Esophagus squamous epithelium (tissue), 5 donors: ENCODE data around the gene P4HTM. TPM values are rescaled to one million over a fixed set of nuclear protein-coding genes. Genes with fewer than 3 reads are reported as not detected.

Source experiments
- DNase-seq: peaks from one replicate; lab custom pipeline; 2025; lab: John Stamatoyannopoulos, UW
- H3K27ac ChIP-seq, 4 donors: fragments of 200-600 bp; sonication (generic); one replicate each; pipeline ENCODE4 v1.5.1; 2016 to 2019; ENCODE audit warnings: mild to moderate bottlenecking in 1 of 4
- H3K27me3 ChIP-seq, 4 donors: fragments of 200-600 bp; sonication (generic); 1 replicate in 3 of 4; 2 replicates in 1 of 4; pipeline versions ENCODE4 v1.5.1 to v1.6.0; 2017 to 2021; ENCODE audit warnings: antibody characterized with exemption in 1 of 4
- H3K36me3 ChIP-seq, 3 donors: fragments of 200-600 bp; sonication (generic); one replicate each; pipeline ENCODE4 v1.5.1; 2016 to 2019
- H3K4me1 ChIP-seq, 3 donors: fragments of 200-600 bp; sonication (generic); one replicate each; pipeline ENCODE4 v1.5.1; 2017 to 2019
- H3K4me3 ChIP-seq, 4 donors: fragments of 200-600 bp; sonication (generic); 1 replicate in 3 of 4; 2 replicates in 1 of 4; pipeline ENCODE4 v1.5.1; 2016 to 2019; ENCODE audit warnings: mild to moderate bottlenecking in 2 of 4, moderate library complexity in 1 of 4
- H3K9me3 ChIP-seq, 3 donors: fragments of 200-600 bp; sonication (generic); one replicate each; pipeline ENCODE4 v1.5.1; 2016 to 2019
- CTCF ChIP-seq, 6 experiments: fragments of 450-650 bp in 4 of 6; fragments of 200-600 bp in 2 of 6; sonication (generic) in 2 of 6; IDR thresholded peaks; one replicate each; pipeline ENCODE4 v1.5.1; 2016 to 2019; ENCODE audit warnings: antibody characterized with exemption in 6 of 6, mild to moderate bottlenecking in 4 of 6, moderate library complexity in 4 of 6
- POLR2A ChIP-seq, 4 donors: fragments of 450-650 bp; IDR thresholded peaks; one replicate each; pipeline ENCODE4 v1.6.1; 2017; ENCODE audit warnings: antibody characterized with exemption in 4 of 4, mild to moderate bottlenecking in 4 of 4, moderate library complexity in 3 of 4
- WGBS, 2 donors: methylation state at CpG; one replicate each; pipeline ENCODE4 v1.1.5; 2018; 5-methylcytosine and 5-hydroxymethylcytosine counted together
- intact Hi-C: fragments of 100-400 bp; cut with DNase I; formaldehyde crosslinking; loops from one replicate; pipeline ENCODE4 v1.15.0; 2022
- total RNA-seq, 4 donors: library from RNA; depleted of rRNA; stranded (reverse); fragments of >200 nt; gene quantifications; one replicate each; pipeline ENCODE4 v1.1.0, GENCODE V29; 2016
- donor health status: DM: yes; HTN: yes; CAD: no.

P4HTM gene
- total RNA-seq, 4 donors from 2014 or later, result 5.7 to 28.1 (median 16.7) TPM

- WGBS, 2 donors, result 92% methylated on average over 6 of the region's 6 CpGs; no CpG with 5 or more reads in 1 of the 2 donors
- no peaks in the 10 kb centered on the region for H3K9me3 ChIP-seq
- no peak overlapping the region for H3K4me3 ChIP-seq
- H3K27me3 ChIP-seq, result no peaks in the 10 kb centered on the region
- H3K36me3 ChIP-seq, result peaks cover 14 to 100% (median 68%) of the 10 kb centered on the region in 3 donors
- H3K27ac ChIP-seq, result no peak overlapping the region
- peaks cover 0 to 8% (median 0%) of the 10 kb centered on the region in 3 donors for H3K4me1 ChIP-seq
- no peak for TF ChIP-seq CTCF (IDR thresholded peaks at IDR 0.05)
- TF ChIP-seq POLR2A (IDR thresholded peaks at IDR 0.05), result no peak
- no peak for DNase-seq
- intact Hi-C loops, result no loop called here
Measured at GRCh38 chr3:48970586-48970985, 19.5 kb upstream of the P4HTM start.

GRCh38 chr3:48974076-48974864 is 15.8 kb upstream of the P4HTM start:
- 81 to 90% methylated on average over 4 to 10 of the region's 10 CpGs for WGBS, 2 donors

GRCh38 chr3:48979451-48979850 is 10.6 kb upstream of the P4HTM start:
- TF ChIP-seq CTCF (IDR thresholded peaks at IDR 0.05) (no peak), POLR2A (IDR thresholded peaks at IDR 0.05) (no peak)
- Histone ChIP-seq H3K4me3 (no peak overlapping the region), H3K36me3 (peaks cover 29 to 100% (median 56%) of the 10 kb centered on the region in 3 donors), H3K4me1 (peaks cover 0 to 9% (median 0%) of the 10 kb centered on the region in 3 donors), H3K27ac (no peak overlapping the region), H3K27me3 (no peaks in the 10 kb centered on the region), H3K9me3 (no peaks in the 10 kb centered on the region)
- WGBS, 2 donors, result 93 to 100% methylated on average over 2 to 3 of the region's 3 CpGs
- no peak for DNase-seq
- intact Hi-C loops, result no loop called here

More at GRCh38 chr3:48974076-48974864, 15.8 kb upstream of the P4HTM start:
- H3K9me3 ChIP-seq, result no peaks in the 10 kb centered on the region
- TF ChIP-seq CTCF (IDR thresholded peaks at IDR 0.05), result no peak
- TF ChIP-seq POLR2A (IDR thresholded peaks at IDR 0.05), result no peak
- H3K27ac ChIP-seq, result no peak overlapping the region
- no peaks in the 10 kb centered on the region for H3K27me3 ChIP-seq
- H3K36me3 ChIP-seq, result peaks cover 16 to 100% (median 65%) of the 10 kb centered on the region in 3 donors
- peaks cover 0 to 17% (median 0%) of the 10 kb centered on the region in 3 donors for H3K4me1 ChIP-seq
- no peak overlapping the region for H3K4me3 ChIP-seq
- intact Hi-C loops, result no loop called here
- DNase-seq, result no peak

- H3K4me3 ChIP-seq, result no peak overlapping the region
- intact Hi-C loops, result no loop called here
- 82 to 89% methylated on average over 3 to 4 of the region's 4 CpGs for WGBS, 2 donors
- DNase-seq, result no peak
- H3K9me3 ChIP-seq, result no peaks in the 10 kb centered on the region
- peaks cover 0 to 9% (median 0%) of the 10 kb centered on the region in 3 donors for H3K4me1 ChIP-seq
- no peaks in the 10 kb centered on the region for H3K27me3 ChIP-seq
- TF ChIP-seq POLR2A (IDR thresholded peaks at IDR 0.05), result no peak
- no peak for TF ChIP-seq CTCF (IDR thresholded peaks at IDR 0.05)
- H3K36me3 ChIP-seq, result peaks cover 30 to 100% (median 55%) of the 10 kb centered on the region in 3 donors
- H3K27ac ChIP-seq, result no peak overlapping the region
Measured at GRCh38 chr3:48980295-48980694, 9.7 kb upstream of the P4HTM start.

GRCh38 chr3:48982016-48982415 is 8.0 kb upstream of the P4HTM start:
- no peak overlapping the region for H3K27ac ChIP-seq
- H3K9me3 ChIP-seq, result no peaks in the 10 kb centered on the region
- TF ChIP-seq CTCF (IDR thresholded peaks at IDR 0.05) (no peak), POLR2A (IDR thresholded peaks at IDR 0.05) (no peak)
- peaks cover 30 to 99% (median 49%) of the 10 kb centered on the region in 3 donors for H3K36me3 ChIP-seq
- intact Hi-C loops, result no loop called here
- H3K27me3 ChIP-seq, result no peaks in the 10 kb centered on the region
- H3K4me3 ChIP-seq, result no peak overlapping the region
- no peak for DNase-seq
- H3K4me1 ChIP-seq, result peaks cover 0 to 9% (median 0%) of the 10 kb centered on the region in 3 donors
